ENCODE data around the gene EPB41. TPM values are rescaled to one million over a fixed set of nuclear protein-coding genes. Genes with fewer than 3 reads are reported as not detected.
"Not testable (repeated sequence)": the region's sequence is repeated elsewhere in the genome, so short reads cannot be mapped to it uniquely, and the experiment has no call there.

The EPB41 gene
- total RNA-seq, 1 donor from 2014 or later: 33.3 TPM

DNA sequence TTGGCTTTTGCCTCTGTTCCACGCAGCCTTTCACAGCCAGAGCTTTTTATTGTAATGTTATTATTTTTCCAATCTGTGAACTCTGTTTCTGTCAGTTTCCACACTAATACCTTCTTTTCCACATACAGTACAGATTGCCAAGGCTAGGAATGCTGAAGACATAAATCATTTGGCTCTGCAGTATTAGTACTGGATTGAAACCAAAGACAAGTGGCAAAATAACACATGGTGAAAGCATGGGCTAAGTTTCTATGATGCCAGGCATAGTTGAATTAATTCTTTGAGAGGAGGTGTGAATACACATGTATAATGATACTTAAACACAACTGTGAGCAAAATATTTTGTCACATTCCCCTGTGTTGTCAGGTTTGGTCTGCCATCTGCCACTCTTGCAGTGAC is 135.8 kb downstream of the EPB41 start:
- peak in 1 of 2 donors; percentile 67 for DNase-seq (ENCODE audit: low read depth in 2 of 2)

DNA sequence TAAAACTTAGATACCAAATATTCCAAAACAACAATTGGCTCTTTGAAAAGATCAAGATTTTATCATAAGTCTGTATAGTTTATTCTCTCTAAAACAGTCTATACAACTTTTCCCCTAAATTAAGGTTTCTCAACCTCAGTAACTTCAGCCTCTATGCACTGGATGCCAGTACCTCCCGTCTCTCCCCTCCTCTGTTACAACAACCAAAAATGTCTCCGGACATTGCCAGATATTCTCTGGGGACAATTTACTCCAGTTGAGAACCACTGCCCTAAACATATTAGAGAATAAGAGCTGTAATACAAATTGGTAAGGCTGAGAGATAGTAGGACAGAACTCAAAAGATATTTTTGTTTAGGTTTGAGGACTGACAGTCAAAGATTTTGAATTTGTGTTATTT is 137.7 kb downstream of the EPB41 start:
- no peak for DNase-seq (ENCODE audit: low read depth in 2 of 2)

DNA sequence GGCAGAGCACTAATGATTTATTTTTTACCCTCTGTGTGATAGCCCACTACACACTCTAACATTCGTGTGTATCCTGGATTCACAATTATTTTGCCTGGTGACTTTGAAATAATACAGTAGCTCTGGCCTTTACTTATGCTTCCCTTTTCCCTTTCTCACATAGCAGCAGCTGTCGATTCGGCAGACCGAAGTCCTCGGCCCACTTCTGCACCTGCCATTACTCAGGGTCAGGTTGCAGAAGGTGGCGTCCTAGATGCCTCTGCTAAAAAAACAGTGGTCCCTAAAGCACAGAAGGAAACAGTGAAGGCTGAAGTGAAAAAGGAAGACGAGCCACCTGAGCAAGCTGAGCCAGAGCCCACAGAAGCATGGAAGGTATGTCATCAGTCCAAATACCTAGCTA is 138.6 kb downstream of the EPB41 start:
- DNase-seq (ENCODE audit: low read depth in 2 of 2): no peak

DNA sequence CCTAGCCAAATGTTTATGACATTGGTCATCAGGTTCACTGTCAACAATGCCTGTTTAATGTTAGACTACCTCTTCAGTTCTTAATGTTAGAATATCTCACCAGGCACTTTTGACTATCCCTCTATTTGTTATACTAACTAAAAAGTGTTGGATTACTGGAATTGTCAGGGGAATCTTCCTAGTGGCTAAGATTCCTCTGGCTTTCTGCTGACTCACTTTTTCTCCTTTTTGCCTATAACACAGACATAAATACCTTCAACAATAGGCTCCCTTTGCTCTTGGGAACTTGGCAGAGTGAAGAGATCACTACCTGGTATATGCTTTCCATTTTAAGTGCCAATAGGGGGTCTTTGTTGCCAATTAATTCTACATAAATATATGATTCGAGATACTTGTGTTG is 140.8 kb downstream of the EPB41 start:
- no peak for DNase-seq (ENCODE audit: low read depth in 2 of 2)

DNA sequence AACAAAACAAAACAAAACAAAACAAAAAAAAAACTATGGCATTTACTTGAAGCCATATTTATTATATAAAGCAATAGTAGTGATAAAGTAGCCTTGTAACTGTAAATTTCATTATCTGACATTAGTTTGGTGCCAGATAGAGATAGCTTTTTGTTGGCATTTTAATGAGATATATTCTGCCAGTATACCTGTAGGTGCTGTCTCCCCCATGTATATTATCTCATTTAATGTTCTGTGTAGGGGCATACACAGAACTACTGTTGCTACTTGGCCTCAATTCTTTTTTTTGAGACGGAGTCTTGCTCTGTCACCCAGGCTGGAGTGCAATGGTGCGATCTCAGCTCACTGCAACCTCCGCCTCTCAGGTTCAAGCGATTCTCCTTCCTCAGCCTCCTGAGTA is 141.9 kb downstream of the EPB41 start:
- DNase-seq (ENCODE audit: low read depth in 2 of 2): no peak

DNA sequence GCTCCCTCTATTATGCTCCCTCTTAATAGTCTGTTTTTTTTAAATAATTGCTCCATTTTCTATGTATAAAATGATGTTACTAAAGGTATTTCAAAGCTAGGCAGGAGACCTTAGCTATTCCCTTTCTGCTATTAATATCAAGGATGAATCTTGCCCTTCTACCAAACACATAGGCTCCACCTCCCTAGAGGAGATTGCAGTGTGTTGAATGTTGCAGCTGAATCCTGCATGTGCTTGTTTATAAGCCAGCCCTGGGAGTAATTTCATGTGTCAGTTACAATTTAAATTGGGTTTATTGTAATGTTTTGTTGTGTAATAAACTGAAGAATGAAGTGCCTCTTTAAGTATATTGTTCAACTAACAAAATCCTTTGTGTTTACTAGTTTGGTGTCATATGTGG is 143.3 kb downstream of the EPB41 start:
- DNase-seq (ENCODE audit: low read depth in 2 of 2): no peak

DNA sequence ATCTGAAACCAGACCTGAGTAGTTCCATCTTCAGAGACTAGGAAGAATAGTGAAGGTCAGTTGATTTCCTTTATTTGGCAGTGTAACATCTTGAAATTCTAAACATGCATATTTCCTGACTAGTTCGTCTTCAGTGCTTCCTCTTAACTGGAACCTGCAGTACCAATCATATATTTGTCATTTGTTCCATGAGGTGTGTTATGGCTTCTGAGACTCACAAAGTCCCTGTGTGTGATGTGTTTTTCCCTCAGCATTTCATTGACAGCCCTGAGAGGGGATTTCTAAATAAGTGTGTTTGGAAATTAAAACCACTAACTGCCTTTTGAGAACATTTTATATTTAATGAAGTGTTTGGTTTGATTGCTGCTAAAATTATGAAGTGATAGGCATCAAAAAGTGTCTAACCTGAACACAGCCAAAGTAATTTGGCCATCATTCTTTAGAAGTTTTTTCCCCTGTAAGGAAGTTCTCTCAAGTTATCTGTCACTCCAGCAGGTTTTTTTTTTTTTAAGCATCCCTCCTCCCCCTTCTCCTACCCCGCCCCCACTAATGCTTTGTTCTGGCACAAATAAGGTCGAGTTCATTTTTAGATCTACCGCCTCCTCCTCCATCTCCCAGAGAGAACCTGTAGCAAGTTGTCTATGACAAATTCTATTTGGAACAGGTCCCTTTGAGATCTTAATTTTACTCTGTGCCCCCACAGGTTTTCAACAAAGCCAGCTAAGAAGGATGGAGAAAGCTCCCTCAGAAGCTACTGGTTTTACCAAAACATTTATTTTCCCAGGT is 148.0 kb downstream of the EPB41 start:
- peak in 1 of 2 donors; percentile 5 for DNase-seq (ENCODE audit: low read depth in 2 of 2)

DNA sequence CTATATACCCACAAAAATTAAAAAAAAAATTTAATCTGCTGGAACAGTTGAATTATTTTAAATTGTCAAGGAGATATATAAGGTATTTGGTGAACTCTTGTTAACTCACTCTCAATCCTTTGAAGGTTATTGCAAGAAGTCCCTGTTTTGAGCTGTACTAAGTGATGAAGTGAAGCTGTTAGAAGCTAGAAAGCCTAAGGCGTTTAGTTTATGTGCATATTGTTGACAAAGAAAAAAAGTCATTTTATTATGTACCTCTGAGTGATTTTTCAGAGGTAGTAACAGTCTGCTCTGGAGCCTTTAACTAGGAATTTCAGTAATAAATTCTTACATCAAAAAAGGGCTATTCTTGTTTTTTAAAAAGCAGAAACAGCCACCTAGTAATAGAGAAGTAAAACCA is 149.7 kb downstream of the EPB41 start:
- DNase-seq (ENCODE audit: low read depth in 2 of 2): no peak

DNA sequence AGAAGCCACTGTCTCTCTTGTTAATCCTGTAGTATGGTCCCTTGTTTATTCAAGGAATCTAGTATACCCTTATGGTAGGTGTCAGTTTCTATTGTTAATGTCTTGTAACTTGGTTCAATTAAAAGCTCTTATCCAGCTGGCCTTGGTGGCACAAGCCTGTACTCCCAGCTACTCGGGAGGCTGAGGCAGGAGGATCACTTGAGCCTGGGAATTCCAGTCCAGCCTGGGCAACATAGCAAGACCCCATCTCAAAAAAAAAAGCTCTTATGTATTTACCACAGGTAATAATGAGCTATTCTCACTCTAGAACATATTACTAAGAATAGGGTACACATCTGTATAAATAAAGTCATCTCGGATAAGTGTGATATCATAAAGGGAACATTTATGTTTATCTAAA is 162.8 kb downstream of the EPB41 start:
- no peak for DNase-seq (ENCODE audit: low read depth in 2 of 2)

DNA sequence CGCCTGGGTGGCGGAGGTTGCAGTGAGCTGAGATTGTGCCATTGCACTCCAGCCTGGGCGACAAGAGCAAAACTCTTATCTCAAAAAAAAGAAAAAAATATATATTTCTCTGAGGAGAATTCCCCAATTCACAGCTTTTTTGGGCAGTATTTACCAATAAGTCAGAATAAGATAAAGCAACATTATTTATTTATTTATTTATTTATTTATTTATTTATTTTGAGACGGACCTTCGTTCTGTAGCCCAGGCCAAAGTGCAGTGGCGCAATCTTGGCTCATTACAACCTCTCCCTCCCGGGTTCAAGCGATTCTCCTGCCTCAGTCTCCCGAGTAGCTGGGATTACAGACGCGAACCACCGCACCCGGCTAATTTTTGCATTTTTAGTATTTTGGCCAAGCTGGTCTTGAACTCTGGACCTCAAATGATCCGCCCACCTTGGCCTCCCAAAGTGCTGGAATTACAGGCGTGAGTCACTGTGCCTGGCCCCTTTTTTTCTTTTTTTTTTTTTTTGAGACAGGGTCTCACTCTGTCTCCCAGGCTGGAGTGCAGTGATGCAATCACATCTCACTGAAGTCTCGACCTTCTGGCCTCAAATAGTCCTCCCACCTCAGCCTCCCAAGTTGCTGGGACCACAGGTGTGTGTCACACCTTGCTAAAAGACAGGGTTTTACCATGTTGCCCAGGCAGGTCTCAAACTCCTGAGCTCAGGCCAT is 165.7 kb downstream of the EPB41 start:
- not testable (repeated sequence) for DNase-seq (ENCODE audit: low read depth in 2 of 2)

DNA sequence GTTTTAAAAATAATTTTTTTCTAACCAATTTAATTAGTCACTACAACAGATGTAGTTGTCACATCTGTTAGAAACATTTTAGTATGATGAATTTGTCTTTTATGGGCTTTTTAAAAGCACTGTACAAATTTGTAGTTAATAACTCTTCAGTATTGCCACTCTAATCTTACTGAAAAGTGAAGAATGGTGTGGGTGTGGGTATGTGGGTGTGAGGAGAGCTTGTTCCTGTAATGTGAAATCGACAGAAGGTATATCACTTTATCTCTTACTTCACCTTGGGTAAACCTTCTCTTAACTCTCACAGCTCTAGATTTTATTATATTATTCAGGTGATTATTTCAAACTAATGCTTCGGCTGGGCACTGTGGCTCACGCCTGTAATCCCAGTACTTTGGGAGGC is 166.8 kb downstream of the EPB41 start:
- DNase-seq (ENCODE audit: low read depth in 2 of 2): no peak

DNA sequence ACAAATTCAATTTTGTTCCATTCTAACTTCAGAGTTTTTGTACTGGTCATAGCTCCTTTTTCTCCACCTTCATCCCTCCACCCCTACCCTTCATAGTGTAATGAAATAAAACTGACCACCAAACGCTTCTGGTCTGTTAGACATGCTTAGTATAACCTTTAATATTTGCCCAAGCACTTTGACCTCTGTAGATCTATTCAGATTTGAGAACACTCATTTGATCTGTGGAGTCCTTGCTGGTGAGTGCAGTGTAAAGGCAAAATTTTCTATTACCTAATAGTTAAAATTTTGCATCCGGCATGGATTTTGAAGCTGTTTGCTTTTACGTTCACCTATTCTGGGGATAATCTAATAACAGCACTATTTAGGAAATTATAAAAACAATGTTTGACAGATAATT is 168.2 kb downstream of the EPB41 start:
- DNase-seq (ENCODE audit: low read depth in 2 of 2): no peak

DNA sequence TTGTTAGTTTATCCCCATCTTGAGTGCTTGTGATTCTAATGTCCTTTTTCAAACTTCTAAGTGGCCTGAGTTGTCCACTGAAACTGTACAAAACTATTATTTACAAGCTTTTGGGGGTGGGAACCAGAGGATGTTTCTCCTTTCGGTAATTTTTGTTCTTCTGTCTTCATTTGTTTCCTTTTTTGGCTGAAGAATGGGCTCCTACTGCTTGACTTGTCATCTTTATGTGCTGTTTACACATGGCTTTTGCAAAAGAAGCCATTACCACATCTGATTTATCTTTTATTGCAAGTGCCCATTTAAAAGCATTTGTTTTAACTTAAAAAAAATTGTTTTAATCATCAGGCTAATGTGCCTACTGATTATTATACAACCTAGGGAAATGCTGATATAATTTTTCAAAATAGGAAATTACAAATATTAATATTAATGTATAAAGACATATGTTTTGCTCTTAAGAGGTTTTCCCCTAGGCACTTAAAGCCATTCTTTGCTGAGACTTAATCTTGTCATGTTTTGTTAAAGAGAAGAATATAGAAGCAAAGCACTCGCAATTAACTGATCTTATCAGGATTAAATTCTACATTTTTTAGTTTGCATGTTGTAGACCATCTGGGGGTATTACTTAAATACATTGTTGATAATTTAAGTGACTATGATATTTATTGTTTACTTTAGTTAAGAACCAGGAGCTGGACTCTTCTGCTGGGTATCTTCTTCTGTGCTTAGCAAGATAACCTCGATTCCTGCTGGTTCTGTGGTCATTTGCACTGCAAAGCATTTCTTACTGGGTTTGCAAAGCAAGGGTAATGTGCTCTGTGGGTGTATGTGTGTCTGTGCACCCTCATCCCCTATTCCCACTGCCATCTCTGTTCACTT is 169.2 kb downstream of the EPB41 start:
- DNase-seq (ENCODE audit: low read depth in 2 of 2): no peak

DNA sequence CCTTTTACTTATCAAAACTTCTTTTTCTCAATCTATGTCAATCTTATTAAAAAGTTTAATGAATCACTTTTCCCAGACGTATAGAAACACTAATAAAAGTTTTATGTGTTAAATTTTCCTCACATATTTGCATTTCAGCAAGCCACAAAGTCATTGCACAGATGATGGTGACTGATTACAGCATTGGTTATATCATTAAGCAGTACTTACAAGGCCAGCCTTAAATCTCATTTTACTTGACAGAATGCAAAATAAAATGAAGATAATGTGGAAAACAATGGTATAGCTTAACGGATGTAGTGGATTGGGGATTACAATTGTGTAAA is 169.8 kb downstream of the EPB41 start:
- DNase-seq (ENCODE audit: low read depth in 2 of 2): no peak

DNA sequence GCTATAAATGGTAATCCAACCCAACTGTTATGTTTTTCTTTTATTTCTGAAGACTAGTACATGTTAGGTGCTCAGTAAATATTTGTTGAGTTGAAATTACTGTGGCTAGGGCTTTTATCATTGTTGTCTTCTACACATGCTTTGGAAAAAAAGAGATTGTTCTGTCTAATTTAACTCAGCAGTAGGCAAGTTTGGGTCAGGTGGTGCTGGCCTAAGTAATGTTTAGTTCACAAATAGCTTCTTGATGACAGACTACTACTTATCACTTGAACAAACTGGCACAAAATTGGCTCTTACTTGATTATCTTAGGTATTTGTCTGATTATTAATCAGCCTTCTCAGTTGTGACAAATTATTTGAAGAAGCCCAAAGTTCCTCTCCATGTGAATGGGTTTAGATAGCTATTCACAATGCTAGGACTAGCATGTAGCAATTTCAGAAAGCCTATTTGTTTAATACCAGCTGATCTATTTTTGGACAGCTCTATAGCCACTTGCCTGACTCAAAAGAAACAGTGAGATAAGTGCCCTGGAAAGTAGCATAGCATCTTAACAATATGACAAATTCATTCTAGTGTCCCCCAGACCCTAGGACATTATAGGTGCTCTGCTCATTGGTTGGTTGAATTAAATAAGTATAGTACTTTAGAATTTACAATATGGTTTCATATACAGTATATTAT is 176.7 kb downstream of the EPB41 start:
- no peak for DNase-seq (ENCODE audit: low read depth in 2 of 2)

DNA sequence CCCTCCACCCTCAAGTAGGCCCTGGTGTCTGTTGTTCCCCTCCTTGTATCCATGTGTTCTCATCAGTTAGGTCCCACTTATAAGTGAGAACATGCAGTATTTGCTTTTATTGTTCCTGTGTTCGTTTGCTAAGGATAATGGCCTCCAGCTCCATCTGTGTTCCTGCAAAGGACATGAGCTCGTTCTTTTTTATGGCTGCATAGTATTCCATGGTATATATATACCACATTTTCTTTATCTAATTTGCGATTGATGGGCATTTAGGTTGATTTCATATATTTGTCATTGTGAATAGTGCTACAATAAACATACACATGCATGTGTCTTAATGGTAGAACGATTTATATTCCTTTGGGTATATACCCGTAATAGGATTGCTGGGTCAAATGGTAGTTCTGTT is 178.3 kb downstream of the EPB41 start:
- DNase-seq (ENCODE audit: low read depth in 2 of 2): not testable (repeated sequence)

DNA sequence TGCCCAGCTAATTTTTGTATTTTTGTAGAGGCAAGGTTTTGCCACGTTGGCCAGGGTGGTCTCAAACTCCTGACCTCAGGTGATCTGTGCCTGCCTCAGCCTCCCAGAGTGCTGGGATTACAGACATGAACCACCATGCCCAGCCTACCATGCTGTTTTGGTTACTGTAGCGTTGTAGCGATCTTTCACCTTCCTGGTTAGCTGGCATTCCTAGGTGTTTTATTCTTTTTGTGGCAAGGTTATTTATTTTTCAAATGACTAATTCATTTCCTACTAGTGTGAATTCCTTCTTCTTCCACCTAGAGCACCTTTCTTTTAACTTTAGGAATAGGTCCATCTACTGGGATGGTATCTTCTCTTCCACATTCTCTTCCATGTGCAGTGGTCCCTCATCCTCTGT is 180.1 kb downstream of the EPB41 start:
- no peak for DNase-seq (ENCODE audit: low read depth in 2 of 2)

DNA sequence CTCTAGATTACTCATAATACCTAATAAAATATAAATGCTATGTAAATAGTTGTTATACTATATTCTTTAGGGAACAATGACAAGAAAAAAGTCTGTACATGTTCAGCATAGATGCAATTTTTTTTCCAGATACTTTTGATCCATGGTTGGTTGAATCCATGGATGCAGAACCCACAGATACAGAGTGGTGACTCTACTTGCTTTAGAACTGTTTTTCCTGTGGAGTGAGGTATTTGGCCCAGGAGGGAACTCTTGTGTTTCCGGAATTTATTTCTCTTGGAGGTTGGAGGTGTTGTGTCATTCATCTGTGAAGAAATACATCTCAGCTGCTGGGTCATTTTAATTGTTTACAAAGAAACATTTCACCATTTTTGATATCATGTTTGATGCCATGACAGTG is 180.6 kb downstream of the EPB41 start:
- DNase-seq (ENCODE audit: low read depth in 2 of 2): no peak

DNA sequence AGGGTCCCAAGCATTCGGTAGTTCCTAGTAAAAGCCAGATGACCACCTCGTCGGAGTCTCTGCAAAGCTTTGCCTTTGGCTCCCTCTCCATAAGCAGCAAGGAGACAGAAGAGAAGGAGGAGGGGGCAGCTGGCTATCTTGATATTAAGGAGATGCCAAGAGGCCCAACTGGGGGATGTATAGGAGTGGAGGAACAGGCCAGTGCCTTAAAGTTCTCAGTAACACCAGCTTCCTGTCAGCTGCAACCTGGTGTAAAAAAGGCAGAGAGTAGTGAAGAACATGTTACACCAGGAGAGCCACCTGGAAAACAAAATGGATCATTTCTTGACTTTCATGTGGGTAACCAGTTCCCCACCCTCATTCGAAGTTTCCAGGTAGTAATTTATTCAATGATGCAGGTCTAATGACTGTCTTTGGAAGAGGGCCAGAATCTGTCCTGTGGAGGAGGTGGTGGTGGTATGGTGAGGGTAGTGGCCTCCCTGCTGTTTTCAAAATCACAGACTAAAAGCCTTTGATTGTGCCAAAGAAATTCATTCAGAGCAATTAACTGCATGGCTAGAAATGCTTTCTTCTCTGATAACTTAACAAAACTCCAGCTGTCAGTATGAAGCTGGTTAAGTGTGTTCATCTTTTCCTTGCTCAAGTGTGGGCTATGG is 182.0 kb downstream of the EPB41 start:
- no peak for DNase-seq (ENCODE audit: low read depth in 2 of 2)

DNA sequence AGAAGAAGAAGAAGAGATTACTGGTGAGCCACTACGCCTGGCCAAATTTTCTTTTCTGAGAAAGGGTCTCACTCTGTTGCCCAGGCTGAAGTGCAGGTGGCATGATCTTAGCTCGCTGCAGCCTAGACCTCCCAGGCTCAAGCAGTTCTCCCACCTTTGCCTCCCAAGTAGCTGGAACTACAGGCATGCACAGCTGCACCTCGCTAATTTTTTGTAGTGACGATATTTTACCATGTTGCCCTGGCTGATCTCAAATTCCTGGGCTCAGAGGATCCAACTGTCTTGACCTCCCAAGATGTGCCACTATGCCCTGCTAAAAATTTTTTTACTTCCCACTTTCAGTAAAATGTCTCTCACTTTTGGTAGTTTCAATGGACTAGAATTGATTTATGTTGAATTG is 184.9 kb downstream of the EPB41 start:
- DNase-seq (ENCODE audit: low read depth in 2 of 2): no peak

DNA sequence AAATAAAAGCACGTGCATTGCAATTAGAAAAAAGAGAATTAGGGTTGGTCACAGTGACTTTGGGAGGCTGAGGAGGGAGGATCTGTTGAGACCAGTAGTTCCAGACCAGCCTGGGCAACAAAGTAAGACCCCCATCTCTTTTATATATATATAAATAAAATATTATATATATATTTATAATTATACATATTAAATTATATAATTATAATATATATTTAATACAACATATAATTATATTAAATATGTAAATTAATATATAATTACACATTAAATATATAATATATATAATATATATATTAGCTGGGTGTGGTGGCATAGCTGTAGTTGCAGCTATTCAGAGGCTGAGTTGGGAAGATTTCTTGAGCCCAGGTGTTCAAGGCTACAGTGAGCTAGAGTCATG is 186.1 kb downstream of the EPB41 start:
- DNase-seq (ENCODE audit: low read depth in 2 of 2): no peak

All from lung microvascular endothelial cell (primary cell).